ENCODE results near the gene PRMT9. TPM values are rescaled to one million over a fixed set of nuclear protein-coding genes. Genes with fewer than 3 reads are reported as not detected.

The PRMT9 gene
- polyA plus RNA-seq, 1 donor (not counting 4 experiments of a cell fraction or from before 2014, with no cell fraction given) = 10.4 TPM

GRCh38 chr4:147704846-147705245, 20.9 kb upstream of the PRMT9 start:
- no peak overlapping the region for H3K4me3 ChIP-seq (ENCODE audit: control insufficient read depth in 2 of 3, extremely low read depth in 1 of 3, insufficient read depth in 2 of 3, low read depth in 1 of 3, low read length in 3 of 3)
- H3K79me2 ChIP-seq (ENCODE audit: control insufficient read depth, insufficient read depth, low read length) = no peaks in the 10 kb centered on the region
- no peak for TF ChIP-seq CTCF (optimal IDR thresholded peaks at IDR 0.05 in 1 of 3, IDR thresholded peaks at IDR 0.05 in 1 of 3, conservative IDR thresholded peaks at IDR 0.05 in 1 of 3; ENCODE audit: extremely low read depth in 1 of 3, insufficient read depth in 2 of 3, low read length in 3 of 3)
- no peak for TF ChIP-seq EZH2 (IDR thresholded peaks at IDR 0.05; ENCODE audit: low read length)
- H3K4me2 ChIP-seq (ENCODE audit: control insufficient read depth, extremely low read depth, insufficient read depth, low read depth, low read length) = no peak overlapping the region
- no peaks in the 10 kb centered on the region for H3K9me3 ChIP-seq (ENCODE audit: control insufficient read depth, low read depth, low read length)
- no peaks in the 10 kb centered on the region for H3K27me3 ChIP-seq (ENCODE audit: control insufficient read depth, extremely low read depth, insufficient read depth, low read length)
- no peak overlapping the region for H3K27ac ChIP-seq (ENCODE audit: control insufficient read depth, insufficient read depth, low read length)
- H3K4me1 ChIP-seq (ENCODE audit: control insufficient read depth, extremely low read depth, insufficient read depth, low read length) = no peaks in the 10 kb centered on the region
- DNase-seq (ENCODE audit: low read depth, low spot score) (no peak), FAIRE-seq (no peak)
- no peak overlapping the region for H2AFZ ChIP-seq (ENCODE audit: control insufficient read depth, low read length)
- H4K20me1 ChIP-seq (ENCODE audit: control insufficient read depth, extremely low read depth, insufficient read depth, low read length) = no peaks in the 10 kb centered on the region
- no peaks in the 10 kb centered on the region for H3K36me3 ChIP-seq (ENCODE audit: control insufficient read depth in 2 of 2, extremely low read depth in 1 of 2, insufficient read depth in 2 of 2, low read length in 2 of 2)
- H3K9me1 ChIP-seq (ENCODE audit: control insufficient read depth, extremely low read depth, insufficient read depth, low read length) = no peaks in the 10 kb centered on the region
- dilution Hi-C loops (cut with MboI; ENCODE audit: extremely low pct_ligation_motif_present, low sequenced_read_pairs) = no loop called here
- no peak overlapping the region for H3K9ac ChIP-seq (ENCODE audit: control insufficient read depth, extremely low read depth, insufficient read depth, low read length)

- Histone ChIP-seq H3K9ac (ENCODE audit: control insufficient read depth, extremely low read depth, insufficient read depth, low read length) (no peak overlapping the region), H4K20me1 (ENCODE audit: control insufficient read depth, extremely low read depth, insufficient read depth, low read length) (no peaks in the 10 kb centered on the region), H3K4me3 (ENCODE audit: control insufficient read depth in 2 of 3, extremely low read depth in 1 of 3, insufficient read depth in 2 of 3, low read depth in 1 of 3, low read length in 3 of 3) (no peak overlapping the region), H3K27me3 (ENCODE audit: control insufficient read depth, extremely low read depth, insufficient read depth, low read length) (no peaks in the 10 kb centered on the region), H3K9me1 (ENCODE audit: control insufficient read depth, extremely low read depth, insufficient read depth, low read length) (no peaks in the 10 kb centered on the region), H3K9me3 (ENCODE audit: control insufficient read depth, low read depth, low read length) (no peaks in the 10 kb centered on the region), H3K4me1 (ENCODE audit: control insufficient read depth, extremely low read depth, insufficient read depth, low read length) (peaks cover 2% of the 10 kb centered on the region), H3K27ac (ENCODE audit: control insufficient read depth, insufficient read depth, low read length) (no peak overlapping the region), H3K79me2 (ENCODE audit: control insufficient read depth, insufficient read depth, low read length) (no peaks in the 10 kb centered on the region), H3K4me2 (ENCODE audit: control insufficient read depth, extremely low read depth, insufficient read depth, low read depth, low read length) (no peak overlapping the region), H2AFZ (ENCODE audit: control insufficient read depth, low read length) (peak overlapping the region; percentile 37), H3K36me3 (ENCODE audit: control insufficient read depth in 2 of 2, extremely low read depth in 1 of 2, insufficient read depth in 2 of 2, low read length in 2 of 2) (no peaks in the 10 kb centered on the region)
- dilution Hi-C loops (cut with MboI; ENCODE audit: extremely low pct_ligation_motif_present, low sequenced_read_pairs) = no loop called here
- no peak for DNase-seq (ENCODE audit: low read depth, low spot score)
- no peak for TF ChIP-seq EZH2 (IDR thresholded peaks at IDR 0.05; ENCODE audit: low read length)
- no peak for TF ChIP-seq CTCF (optimal IDR thresholded peaks at IDR 0.05 in 1 of 3, IDR thresholded peaks at IDR 0.05 in 1 of 3, conservative IDR thresholded peaks at IDR 0.05 in 1 of 3; ENCODE audit: extremely low read depth in 1 of 3, insufficient read depth in 2 of 3, low read length in 3 of 3)
- no peak for FAIRE-seq
Observed at GRCh38 chr4:147696866-147697265, 12.9 kb upstream of the PRMT9 start.

All from keratinocyte (primary cell).